HAP-1 (cell line): ENCODE measurements around the gene ACKR3.

Experiments used
- DNase-seq, 2 experiments: peaks; one replicate each; pipeline ENCODE4 v3.0.0-alpha.2; 2016 to 2020; ENCODE audit warnings: low spot score in 2 of 2
- H3K27me3 ChIP-seq: fragments of 250-450 bp; sonication (Bioruptor Pico); 2 replicates; pipeline ENCODE4 v1.5.1; 2020; ENCODE audit warnings: low read depth, mild to moderate bottlenecking, moderate library complexity
- H3K36me3 ChIP-seq: fragments of 250-450 bp; sonication (Bioruptor Pico); replicated peaks from 2 replicates; pipeline ENCODE4 v1.5.1; 2020; ENCODE audit warnings: mild to moderate bottlenecking
- H3K4me1 ChIP-seq: fragments of 250-450 bp; sonication (Bioruptor Pico); 2 replicates; pipeline ENCODE4 v1.5.1; 2020; ENCODE audit warnings: mild to moderate bottlenecking
- H3K4me3 ChIP-seq: fragments of 250-450 bp; sonication (Bioruptor Pico); 2 replicates; pipeline ENCODE4 v1.5.1; 2020; ENCODE audit warnings: mild to moderate bottlenecking, moderate library complexity
- H3K9me3 ChIP-seq: fragments of 250-450 bp; sonication (Bioruptor Pico); 2 replicates; pipeline ENCODE4 v1.5.1; 2020; ENCODE audit warnings: mild to moderate bottlenecking, moderate library complexity
- in situ Hi-C: fragments of 300-500 bp; cut with MboI; formaldehyde crosslinking; loops from 3 replicates; pipeline ENCODE4 v1.14.3; 2020; ENCODE audit warnings: low sequenced_read_pairs, inconsistent platforms, mixed read lengths

The ACKR3 gene

DNA sequence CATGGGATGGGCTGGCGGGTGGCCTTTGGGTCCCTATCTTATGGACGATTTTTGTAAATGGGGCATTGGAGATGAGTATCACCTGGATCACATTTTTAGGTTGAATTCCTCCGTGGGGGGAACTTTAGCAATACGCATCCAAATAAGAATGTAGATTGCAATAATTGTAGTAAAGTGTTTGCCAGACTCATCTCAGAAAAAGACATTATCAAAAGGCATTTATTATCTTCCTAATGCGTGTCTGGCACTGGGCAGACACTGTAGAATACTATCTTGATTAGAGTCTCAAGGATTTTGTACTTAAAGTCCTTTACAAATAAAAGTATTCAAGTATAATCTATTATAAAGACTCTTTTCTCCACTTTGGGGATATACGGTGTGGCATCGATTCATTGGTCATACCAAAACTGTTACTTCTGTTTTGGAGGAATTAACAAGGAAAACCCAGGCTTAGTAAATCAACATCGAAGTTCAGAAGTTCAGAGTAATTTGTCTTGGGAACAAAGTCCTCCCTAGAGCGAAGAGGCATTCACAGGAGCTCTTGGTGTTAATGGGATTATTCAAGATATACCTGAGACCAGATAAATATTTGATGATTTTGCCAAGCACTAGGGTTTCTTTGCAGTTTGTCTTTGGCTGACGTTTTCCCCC, 578 bp upstream of the ACKR3 start:
- H3K27me3 ChIP-seq, result no peaks in the 10 kb centered on the region
- in situ Hi-C loops, result no loop called here
- H3K4me3 ChIP-seq, result no peak overlapping the region
- no peaks in the 10 kb centered on the region for H3K36me3 ChIP-seq
- no peaks in the 10 kb centered on the region for H3K4me1 ChIP-seq
- no peaks in the 10 kb centered on the region for H3K9me3 ChIP-seq
- DNase-seq, result no peak

DNA sequence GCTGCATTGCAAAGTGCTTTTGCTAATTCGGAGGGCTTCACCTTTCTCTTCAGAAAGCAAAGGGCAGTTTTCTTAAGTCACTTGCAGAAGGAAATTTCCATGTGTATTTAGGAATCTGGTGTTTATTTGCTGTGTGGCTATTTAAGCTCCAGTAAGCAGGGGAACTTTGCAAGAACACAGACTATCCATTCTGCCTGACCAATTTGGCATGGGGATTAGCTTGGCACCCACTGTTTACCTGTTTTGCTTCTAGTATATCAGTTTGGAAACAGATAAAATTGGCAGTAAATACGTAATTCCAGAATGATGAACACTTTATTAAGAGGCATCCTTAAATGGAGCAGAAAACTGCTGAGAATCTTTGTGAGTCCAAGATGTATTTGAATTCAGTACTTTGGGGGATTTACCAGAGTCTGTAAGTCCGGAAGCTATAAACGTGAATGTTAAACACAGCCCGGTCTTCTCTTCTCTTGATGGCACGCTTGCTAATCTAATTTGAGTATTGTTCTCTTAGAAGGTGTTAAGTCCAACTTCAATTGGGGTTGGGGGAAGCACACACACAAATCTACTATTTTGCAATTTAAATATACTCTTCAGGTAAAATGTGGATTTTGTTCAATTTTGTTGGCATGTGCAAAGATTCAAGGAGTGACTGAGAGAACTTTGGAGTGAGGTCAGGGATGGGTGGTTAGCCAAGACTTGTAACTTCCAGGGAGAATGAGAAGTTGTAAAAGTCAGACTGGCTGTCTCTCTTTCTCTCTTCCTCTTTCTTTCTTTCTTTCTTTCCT, 650 bp downstream of the ACKR3 start:
- Histone ChIP-seq H3K4me1 (no peaks in the 10 kb centered on the region), H3K27me3 (no peaks in the 10 kb centered on the region), H3K36me3 (no peaks in the 10 kb centered on the region), H3K4me3 (no peak overlapping the region), H3K9me3 (no peaks in the 10 kb centered on the region)
- in situ Hi-C loops, result no loop called here
- no peak for DNase-seq

DNA sequence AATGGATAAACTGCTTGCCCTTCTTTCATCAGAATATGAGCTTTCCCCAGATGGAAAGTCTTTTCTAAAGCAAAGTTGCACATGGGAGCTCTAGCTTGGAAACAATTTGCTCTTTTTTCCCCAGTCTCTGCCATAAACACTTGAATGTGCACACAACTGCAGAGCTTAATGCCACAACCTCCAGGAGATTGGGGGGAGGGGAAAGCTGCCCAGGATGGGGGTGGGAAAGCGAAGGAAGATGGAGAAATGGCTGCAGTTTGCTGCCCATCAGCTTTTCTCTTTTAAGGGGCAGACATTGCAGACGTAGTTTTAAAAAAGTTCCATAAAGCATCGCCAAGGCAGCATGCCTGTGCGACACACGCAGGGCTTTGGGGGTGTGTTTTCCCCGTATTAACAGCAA, 1.5 kb downstream of the ACKR3 start:
- no peak overlapping the region for H3K4me3 ChIP-seq
- no peaks in the 10 kb centered on the region for H3K4me1 ChIP-seq
- H3K9me3 ChIP-seq, result no peaks in the 10 kb centered on the region
- H3K36me3 ChIP-seq, result no peaks in the 10 kb centered on the region
- H3K27me3 ChIP-seq, result no peaks in the 10 kb centered on the region
- no peak for DNase-seq
- in situ Hi-C loops, result no loop called here

DNA sequence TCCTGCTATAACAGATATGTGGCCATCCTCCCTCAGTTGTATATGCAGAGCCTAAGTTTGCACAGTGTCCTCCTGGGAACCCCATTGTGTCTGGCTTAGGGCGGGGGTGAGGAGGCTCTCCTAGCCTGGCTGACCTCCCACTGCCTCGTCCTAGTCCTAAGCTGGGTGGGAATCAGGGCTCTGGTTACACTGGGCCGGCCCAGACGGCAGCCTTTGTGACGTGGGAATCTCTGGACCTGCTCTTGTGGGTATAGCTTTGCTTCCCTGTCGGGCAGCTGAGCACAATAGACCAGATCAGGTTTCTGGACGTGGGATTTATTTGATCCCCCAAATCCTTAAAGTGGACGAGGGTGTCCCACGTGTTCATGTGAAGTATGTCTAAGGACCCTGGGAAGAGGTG, 2.9 kb downstream of the ACKR3 start:
- Histone ChIP-seq H3K9me3 (no peaks in the 10 kb centered on the region), H3K36me3 (no peaks in the 10 kb centered on the region), H3K27me3 (no peaks in the 10 kb centered on the region), H3K4me3 (no peak overlapping the region), H3K4me1 (no peaks in the 10 kb centered on the region)
- no peak for DNase-seq
- in situ Hi-C loops, result no loop called here

DNA sequence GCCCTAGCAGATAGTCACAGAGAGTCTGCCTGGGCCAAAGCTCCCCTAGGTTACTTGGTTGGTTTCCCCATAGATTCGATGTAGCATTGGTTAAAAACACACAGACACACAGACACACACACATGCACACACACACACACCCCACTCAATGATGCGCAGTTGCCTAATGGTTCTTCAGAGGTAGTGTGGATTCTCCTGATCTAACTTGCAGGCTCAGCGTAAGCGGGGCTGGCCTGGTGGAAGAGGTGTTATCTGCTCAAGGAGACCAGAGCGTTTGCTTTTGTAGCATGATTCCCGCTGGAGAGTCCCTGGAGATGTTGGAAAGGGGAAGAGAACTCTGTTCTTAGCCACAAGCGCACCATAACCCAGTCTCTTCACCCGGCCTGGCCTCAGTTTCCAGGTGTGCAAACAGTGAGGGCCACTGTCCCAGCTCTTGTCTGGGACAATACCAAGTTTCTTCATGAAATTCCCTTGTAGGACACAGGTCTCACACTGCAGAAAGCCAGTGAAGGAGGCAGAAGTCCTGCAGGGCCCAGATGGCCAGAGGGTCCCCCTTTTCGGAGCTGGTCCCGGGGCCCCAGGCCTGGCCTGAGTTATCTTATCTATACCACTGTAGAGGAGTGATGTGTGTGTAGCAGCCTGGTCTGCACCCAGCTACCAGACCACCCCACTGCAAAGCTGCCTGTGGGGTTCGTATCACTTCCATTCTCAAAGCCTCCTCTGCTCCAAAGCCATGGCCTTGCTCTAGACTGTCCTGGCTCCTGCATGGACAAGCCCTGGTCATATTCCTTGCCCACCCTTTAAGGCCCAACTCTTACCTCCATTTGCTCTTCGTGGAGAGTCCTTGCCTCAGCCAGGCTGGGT, 3.7 kb downstream of the ACKR3 start:
- Histone ChIP-seq H3K27me3 (no peaks in the 10 kb centered on the region), H3K4me3 (no peak overlapping the region), H3K9me3 (no peaks in the 10 kb centered on the region), H3K4me1 (no peaks in the 10 kb centered on the region), H3K36me3 (no peaks in the 10 kb centered on the region)
- in situ Hi-C loops, result no loop called here
- DNase-seq, result no peak

DNA sequence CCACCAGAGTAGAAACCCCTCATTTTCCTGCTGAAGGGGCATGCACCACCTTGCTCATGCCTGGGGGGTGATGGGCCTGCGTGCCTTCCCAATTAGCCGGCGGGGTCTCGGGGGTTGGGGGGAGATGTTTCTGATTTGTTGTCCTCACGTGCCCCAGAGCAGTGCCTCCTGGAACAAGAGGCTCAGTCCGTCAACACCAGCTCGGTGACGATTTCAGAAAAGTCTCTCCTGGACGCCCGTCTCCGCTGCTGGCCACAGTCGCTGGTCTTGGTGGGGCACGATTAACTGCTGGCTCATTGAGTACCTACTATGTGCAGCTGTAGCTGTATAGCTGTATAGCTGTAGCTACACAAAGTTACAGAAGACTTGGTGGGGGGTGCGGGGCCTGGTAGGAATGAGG, 4.4 kb downstream of the ACKR3 start:
- in situ Hi-C loops, result no loop called here
- Histone ChIP-seq H3K27me3 (no peaks in the 10 kb centered on the region), H3K9me3 (no peaks in the 10 kb centered on the region), H3K36me3 (no peaks in the 10 kb centered on the region), H3K4me1 (no peaks in the 10 kb centered on the region), H3K4me3 (no peak overlapping the region)
- no peak for DNase-seq

DNA sequence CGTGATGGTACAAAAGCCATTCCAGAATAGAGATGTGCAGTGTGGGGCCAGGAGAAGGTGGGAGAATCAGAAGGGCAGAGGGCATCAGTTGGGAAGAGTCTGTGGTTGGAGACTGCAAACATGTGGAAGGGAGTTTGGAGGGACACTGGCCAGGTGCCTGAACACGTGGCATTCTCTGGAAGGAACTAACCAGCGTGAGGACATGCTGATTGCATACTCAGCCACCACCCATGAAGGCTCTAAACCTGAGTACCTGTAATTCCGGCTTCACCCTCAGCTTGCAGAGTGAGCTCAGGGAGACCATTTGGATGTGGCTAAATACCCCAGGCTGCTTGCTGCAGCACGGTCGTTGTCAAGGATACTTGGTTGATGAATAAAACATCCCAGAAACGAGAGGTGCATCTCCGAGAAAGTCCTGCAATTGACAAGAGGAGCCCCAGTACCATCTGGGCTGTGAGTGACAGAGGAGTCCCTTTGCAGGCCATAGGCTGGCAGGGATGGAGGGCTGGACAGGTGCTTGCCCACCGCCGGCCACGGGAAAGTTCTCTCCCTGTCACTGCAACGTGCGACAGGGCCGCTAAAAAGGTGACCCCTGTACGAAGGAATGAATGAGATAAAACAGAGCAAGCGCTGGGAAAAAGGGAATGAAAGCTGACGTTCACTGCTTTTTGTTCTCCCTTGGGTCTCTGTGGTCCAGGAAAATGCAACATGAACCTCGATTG, 5.0 kb downstream of the ACKR3 start:
- Histone ChIP-seq H3K36me3 (no peaks in the 10 kb centered on the region), H3K27me3 (no peaks in the 10 kb centered on the region), H3K4me3 (no peak overlapping the region), H3K4me1 (no peaks in the 10 kb centered on the region), H3K9me3 (no peaks in the 10 kb centered on the region)
- in situ Hi-C loops, result no loop called here
- no peak for DNase-seq

DNA sequence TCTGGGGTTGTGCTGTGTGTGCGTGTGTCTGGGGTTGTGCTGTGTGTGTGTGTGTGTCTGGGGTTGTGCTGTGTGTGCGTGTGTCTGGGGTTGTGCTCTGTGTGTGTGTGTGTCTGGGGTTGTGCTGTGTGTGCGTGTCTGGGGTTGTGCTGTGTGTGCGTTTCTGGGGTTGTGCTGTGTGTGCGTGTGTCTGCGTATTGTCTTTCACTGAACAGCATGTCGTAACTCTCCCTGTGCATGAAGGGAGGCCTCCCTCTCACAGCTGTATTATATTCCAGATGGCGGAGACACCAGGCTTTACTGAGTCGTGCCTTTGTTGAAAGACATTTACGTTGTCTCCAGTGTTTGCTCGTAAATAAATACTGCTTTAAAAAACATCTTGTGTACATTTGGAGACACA, 5.9 kb downstream of the ACKR3 start:
- no peaks in the 10 kb centered on the region for H3K9me3 ChIP-seq
- H3K36me3 ChIP-seq, result no peaks in the 10 kb centered on the region
- H3K27me3 ChIP-seq, result no peaks in the 10 kb centered on the region
- no peak for DNase-seq
- in situ Hi-C loops, result no loop called here
- H3K4me3 ChIP-seq, result no peak overlapping the region
- H3K4me1 ChIP-seq, result no peaks in the 10 kb centered on the region

DNA sequence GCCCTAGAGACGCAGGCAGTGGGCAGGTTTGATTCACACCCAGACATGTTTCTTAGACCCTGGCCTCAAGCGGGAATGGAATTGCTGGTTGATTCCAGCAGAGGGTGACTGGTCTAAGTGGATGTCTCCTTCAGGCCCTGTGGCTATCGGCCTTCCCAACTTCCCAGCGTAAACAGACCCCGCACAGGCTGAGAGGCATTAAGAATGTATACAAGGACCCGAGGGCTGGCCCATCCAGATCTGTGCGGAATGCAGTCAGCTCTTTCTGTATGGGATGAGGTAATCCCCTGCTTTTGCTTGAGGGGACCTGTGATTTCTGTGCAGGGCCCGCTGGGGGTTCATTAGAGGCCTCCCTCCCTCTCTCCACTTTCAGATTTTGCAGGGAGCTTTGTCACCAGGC, 6.5 kb downstream of the ACKR3 start:
- no peaks in the 10 kb centered on the region for H3K27me3 ChIP-seq

DNA sequence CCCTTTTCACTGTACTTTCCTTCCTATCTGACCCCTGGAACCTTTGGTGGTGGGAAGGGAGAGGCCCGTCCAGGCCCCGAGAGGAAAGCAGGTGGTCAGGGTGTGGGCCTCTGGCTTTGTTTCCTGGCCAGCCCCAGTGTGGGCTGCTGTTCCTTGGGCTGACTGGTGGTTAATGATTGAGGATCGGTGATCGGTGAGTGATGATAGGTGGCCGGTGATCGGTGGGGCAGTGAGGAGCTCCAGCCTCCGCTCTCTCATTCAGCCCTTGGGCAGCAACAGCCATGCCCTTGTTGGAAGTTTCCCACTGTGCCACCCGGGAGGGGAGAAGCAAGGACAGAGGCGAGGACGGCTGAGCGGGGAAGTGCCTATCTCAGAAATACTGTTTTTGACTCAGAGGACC, 7.3 kb downstream of the ACKR3 start:
- no peaks in the 10 kb centered on the region for H3K36me3 ChIP-seq
- H3K4me3 ChIP-seq, result no peak overlapping the region
- DNase-seq, result no peak
- H3K9me3 ChIP-seq, result no peaks in the 10 kb centered on the region; the same call in 1 of the 2 replicates
- H3K4me1 ChIP-seq, result no peaks in the 10 kb centered on the region
- in situ Hi-C loops, result no loop called here
- H3K27me3 ChIP-seq, result no peaks in the 10 kb centered on the region

More for the DNA sequence above, 6.5 kb downstream of the ACKR3 start:
- Histone ChIP-seq H3K4me1 (no peaks in the 10 kb centered on the region), H3K36me3 (no peaks in the 10 kb centered on the region), H3K9me3 (no peaks in the 10 kb centered on the region), H3K4me3 (no peak overlapping the region)
- in situ Hi-C loops, result no loop called here
- DNase-seq, result no peak

DNA sequence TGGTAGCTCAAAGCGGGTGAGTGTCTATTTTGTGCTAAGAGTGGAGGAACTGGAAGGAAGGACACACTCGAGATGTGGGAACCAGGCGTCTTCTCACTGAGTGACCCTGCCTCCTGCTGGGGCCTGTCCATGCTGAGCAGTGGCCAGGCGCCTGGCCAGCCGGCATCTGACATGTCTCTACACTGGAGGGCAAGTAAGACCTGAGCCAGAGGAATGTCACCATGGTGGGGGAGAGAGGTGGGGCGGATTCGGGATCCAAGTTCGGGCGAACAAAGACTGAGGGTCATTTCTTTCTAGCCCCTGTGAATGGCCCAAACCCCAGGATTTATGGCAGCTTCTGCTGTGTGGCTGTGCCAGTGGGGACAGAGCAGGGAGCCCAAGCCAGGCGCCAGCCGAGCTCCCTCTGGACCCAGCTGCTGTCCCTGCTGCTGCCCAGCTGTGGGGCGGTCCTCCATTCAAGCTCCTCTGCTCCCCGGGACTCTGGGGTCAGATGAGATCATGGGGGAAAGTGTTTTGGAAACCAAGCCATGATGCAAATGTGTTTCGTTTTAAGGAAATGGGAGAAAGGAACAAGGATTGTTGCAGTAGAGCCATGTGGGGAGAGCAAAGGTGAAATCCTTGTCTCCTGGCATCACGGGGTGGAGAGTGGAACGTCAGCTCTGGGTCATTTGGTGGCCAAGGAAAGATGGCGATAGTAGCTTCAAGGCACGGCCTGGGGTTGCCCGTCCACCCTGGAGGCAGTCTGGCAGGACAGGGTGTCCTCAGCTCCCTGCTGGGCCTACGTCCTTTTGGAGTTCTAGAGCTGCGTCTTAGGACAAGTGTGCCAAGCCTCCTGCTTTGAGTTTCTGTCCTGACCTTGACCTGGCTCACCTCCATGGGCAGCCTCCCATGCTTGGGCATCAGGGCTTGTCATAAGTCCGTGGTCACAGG, 8.1 kb downstream of the ACKR3 start:
- Histone ChIP-seq H3K36me3 (no peaks in the 10 kb centered on the region), H3K4me3 (no peak overlapping the region), H3K9me3 (no peaks in the 10 kb centered on the region; the same call in 1 of the 2 replicates), H3K4me1 (no peaks in the 10 kb centered on the region), H3K27me3 (no peaks in the 10 kb centered on the region)
- in situ Hi-C loops, result no loop called here
- DNase-seq, result no peak

DNA sequence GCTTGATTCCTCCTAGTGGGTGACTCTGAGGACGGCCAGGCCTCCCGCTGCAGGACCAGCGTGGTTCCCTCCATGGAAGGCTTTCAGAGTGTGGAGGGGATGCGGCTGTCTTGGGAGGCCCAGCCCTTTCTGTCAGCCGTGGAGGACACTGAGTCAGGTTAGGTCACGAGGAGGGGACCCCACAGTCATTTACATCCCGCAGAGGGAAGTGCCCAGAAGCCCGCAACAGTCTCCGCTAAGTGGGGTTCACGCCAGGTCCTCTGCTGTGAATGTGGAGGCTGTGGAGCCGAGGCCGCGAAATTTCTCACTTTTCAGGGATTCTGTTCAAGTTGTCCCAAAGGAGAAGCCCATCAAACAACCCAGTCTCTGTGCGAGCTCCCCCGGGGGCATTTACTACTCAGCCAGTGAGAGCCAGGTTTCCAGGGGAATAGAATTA, 8.8 kb downstream of the ACKR3 start:
- H3K4me3 ChIP-seq, result no peak overlapping the region
- no peak for DNase-seq
- H3K27me3 ChIP-seq, result no peaks in the 10 kb centered on the region
- H3K4me1 ChIP-seq, result no peaks in the 10 kb centered on the region
- no peaks in the 10 kb centered on the region for H3K36me3 ChIP-seq
- no peaks in the 10 kb centered on the region; the same call in 1 of the 2 replicates for H3K9me3 ChIP-seq
- in situ Hi-C loops, result no loop called here
